ENCODE results near the gene EEF1B2. TPM values are rescaled to one million over a fixed set of nuclear protein-coding genes. Genes with fewer than 3 reads are reported as not detected.

EEF1B2 gene
- total and polyA plus RNA-seq, 2 of the 13 experiments (the other 11 are each of a cell fraction or from before 2014, with no cell fraction given), result 1,284 to 1,731 TPM

GRCh38 chr2:206159346-206160124 is at the start of gene EEF1B2, which contains the start of gene NDUFS1 (continued):
- TF ChIP-seq ZMYM4 (CRISPR knock-in tag; IDR thresholded peaks at IDR 0.05) (peak; percentile 88), BRF2 (CRISPR knock-in tag; IDR thresholded peaks at IDR 0.05) (peak; percentile 76; the same call in 1 of the 2 replicates), MED1 (CRISPR knock-in tag; IDR thresholded peaks at IDR 0.05) (peak; percentile 87), BCL6 (CRISPR knock-in tag; IDR thresholded peaks at IDR 0.05) (peak; percentile 57), SOX13 (IDR thresholded peaks at IDR 0.05) (peak; percentile 64), SOX13 (CRISPR knock-in tag; conservative IDR thresholded peaks at IDR 0.05 in 1 of 2, IDR thresholded peaks at IDR 0.05 in 1 of 2) (peak in 1 of 2 experiments; percentile 24; a peak in 1 of 4 replicates), AKAP8 (CRISPR knock-in tag; IDR thresholded peaks at IDR 0.05) (no peak), HOXA5 (CRISPR knock-in tag; IDR thresholded peaks at IDR 0.05) (peak; percentile 54; the same call in 1 of the 2 replicates), PAXIP1 (CRISPR knock-in tag; conservative IDR thresholded peaks at IDR 0.05) (peak; percentile 82), ZNF264 (CRISPR knock-in tag; IDR thresholded peaks at IDR 0.05) (peak; percentile 82; the same call in 1 of the 2 replicates), KMT2B (CRISPR knock-in tag; IDR thresholded peaks at IDR 0.05) (peak; percentile 90), ZNF510 (CRISPR knock-in tag; IDR thresholded peaks at IDR 0.05; ENCODE audit: low read depth) (peak; percentile 26; the same call in 1 of the 2 replicates), ZNF788 (CRISPR knock-in tag; IDR thresholded peaks at IDR 0.05; ENCODE audit: borderline replicate concordance) (peak; percentile 78; the same call in 1 of the 2 replicates), ARHGAP35 (CRISPR knock-in tag; IDR thresholded peaks at IDR 0.05; ENCODE audit: borderline replicate concordance) (0 out of 2 replicates have a peak, but pooled peaks have one; percentile 51), NCOA1 (CRISPR knock-in tag; IDR thresholded peaks at IDR 0.05) (0 out of 2 replicates have a peak, but pooled peaks have one; percentile 69), ARID3A (IDR thresholded peaks at IDR 0.05; ENCODE audit: low read depth, low read length) (no peak; the same call in 1 of the 2 replicates), TMF1 (CRISPR knock-in tag; IDR thresholded peaks at IDR 0.05; ENCODE audit: low read depth) (peak; percentile 68; the same call in 1 of the 2 replicates), KAT8 (CRISPR knock-in tag; IDR thresholded peaks at IDR 0.05) (peak; percentile 97), TBX2 (CRISPR knock-in tag; IDR thresholded peaks at IDR 0.05; ENCODE audit: borderline replicate concordance) (peak; percentile 62; the same call in 1 of the 2 replicates), KLF6 (CRISPR knock-in tag; IDR thresholded peaks at IDR 0.05) (peak; percentile 90), ZNF547 (CRISPR knock-in tag; IDR thresholded peaks at IDR 0.05) (peak; percentile 94), NFATC3 (CRISPR knock-in tag; IDR thresholded peaks at IDR 0.05) (no peak), PAF1 (CRISPR knock-in tag; IDR thresholded peaks at IDR 0.05) (no peak)
